Amniotic epithelial cell (primary cell): ENCODE data around the gene RWDD1.

Source experiments
- DNase-seq: peaks from one replicate; pipeline ENCODE4 v3.0.0-alpha.2; 2010; ENCODE audit warnings: low read depth

Gene RWDD1

GRCh38 chr6:116611056-116611455 lies 39.8 kb downstream of the RWDD1 start:
- no peak for DNase-seq

GRCh38 chr6:116615937-116616736 lies 44.8 kb downstream of the RWDD1 start, which contains the start of gene RSPH4A:
TSS of gene RSPH4A (plus strand) at chr6:116616479. CDS start at chr6:116616624, 145 bp downstream.
- DNase-seq: peak; percentile 93

GRCh38 chr6:116616737-116617053 lies 45.4 kb downstream of the RWDD1 start:
- no peak for DNase-seq

DNA sequence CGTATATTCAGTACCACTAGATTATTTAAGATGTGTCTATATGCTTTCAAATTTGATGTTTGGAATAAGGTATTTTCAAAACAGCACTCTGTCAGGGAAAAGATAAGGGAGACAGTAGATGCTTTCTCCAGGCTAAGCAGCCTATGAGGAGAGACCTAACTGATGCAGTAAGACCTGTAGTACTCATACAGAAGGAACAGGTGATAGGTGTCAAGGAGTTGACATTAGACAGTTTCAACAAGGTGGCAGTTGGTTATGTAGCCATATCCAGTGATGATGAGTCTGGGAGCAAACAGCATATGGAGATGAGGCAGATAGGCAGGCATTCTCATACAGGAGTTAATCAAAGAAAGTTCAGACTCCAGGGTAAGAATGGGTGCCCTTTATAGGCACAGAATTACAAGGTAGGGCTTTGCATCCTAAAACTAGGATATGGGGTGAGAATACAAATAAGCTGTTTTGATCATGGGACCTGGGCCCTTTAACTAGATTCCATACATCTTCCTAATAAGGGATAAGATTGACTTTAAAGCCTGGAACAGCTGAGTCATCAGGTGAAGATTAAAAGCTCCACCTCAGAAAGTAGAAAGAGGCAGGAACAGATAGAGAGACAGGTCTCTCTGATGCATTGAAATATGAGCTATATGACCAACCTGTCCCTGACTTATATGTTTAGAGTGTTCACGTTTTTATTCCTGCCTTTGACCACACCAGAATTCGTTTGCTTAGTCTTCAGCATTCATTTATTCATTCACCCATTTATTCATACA lies 52.9 kb downstream of the RWDD1 start:
- no peak for DNase-seq

DNA sequence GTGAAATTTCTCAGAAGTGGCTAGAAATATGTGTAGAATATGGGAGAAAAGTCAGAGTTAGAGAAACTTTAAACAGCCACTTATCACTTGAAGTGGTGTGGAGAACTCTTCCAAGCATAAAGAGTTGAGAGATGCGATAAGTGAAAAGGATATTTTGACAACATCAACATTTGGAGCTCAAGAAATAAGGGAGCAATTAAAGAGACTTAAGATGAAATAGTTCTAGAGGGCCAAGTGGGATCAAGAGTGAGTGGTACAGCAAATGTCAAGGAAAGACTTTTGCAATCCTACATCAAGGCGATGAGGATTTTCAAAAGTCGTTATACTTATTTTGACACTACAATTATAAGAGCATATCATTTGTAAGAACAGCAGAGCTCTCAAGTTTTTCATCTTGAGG lies 54.6 kb downstream of the RWDD1 start:
- no peak for DNase-seq

DNA sequence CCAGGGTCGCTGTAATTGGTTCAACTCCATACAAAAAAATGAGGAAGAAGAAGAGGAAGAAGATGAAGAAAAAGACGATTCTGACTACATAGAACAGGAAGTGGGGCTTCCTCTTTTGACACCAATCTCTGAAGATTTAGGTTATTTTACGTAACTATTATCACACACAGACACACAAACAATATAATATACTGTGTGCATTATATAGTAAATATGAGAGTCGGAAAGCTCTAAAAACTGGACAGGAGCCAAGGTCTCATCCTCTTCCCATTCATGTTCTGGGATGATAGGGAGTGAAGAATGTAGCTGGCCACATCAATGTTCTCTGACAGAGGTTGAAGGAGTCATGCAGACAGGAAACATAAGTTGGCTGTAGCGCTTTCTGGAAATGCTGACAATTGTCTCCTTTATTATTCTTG lies 58.3 kb downstream of the RWDD1 start:
- DNase-seq: no peak

DNA sequence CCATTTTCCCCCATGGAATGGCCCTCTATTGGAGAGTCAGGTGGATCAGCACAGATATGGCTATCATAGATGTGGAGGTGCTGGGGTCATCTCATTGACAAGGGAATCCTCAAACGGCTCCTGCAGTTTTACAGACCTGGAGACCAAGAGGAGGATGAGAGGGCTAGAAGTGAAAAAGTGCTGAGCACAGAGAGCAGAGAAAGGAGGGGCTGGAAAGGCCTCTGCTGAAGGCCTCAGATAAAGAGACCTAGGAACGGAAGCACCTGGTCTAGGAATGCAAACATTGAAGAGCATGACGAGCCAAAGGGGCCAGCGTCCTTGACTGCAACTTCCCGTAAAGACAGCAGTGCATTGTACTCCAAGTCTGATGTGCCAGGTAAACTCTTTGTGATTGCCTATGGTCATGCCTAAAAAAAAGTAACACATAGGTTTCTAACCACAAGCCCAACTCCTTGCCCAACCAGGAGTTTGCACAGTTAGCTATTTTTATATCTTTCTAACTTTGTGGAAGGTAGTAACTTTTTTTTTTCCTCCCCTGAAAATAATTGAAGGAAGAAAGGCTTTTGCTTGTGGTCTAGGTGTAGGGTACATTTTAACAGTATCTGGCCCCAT lies 60.2 kb downstream of the RWDD1 start:
- no peak for DNase-seq

DNA sequence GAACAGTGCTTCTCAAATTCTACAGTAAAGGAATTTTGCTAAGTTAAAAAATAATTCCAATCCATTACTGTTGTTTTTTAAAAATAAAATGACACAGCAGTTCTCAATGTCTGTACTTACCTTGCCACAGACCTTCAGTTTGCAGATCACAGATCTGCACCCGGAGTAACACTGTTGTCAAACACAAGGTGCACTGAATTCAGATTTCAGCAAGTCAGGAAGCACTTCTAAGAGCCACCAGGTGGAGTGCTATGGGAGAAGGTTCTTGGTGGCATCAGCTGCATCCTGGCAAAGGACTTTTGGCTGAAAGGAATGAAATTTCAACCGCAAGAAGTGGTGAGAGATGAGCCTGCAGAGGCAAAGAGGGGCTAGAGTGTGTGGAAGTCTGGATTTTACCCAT lies 62.4 kb downstream of the RWDD1 start:
- DNase-seq: no peak
